ENCODE data around the gene NFIA. TPM values are rescaled to one million over a fixed set of nuclear protein-coding genes. Genes with fewer than 3 reads are reported as not detected.

Gene NFIA
- total and polyA plus RNA-seq, 2 of the 13 experiments (the other 11 are each of a cell fraction or from before 2014, with no cell fraction given), result 14.7 to 28.5 TPM

- Histone ChIP-seq H3K4me3 (replicated peaks in 1 of 3; ENCODE audit: insufficient read depth in 1 of 3, low read depth in 2 of 3, low read length in 3 of 3) (no peak overlapping the region), H3K27ac (ENCODE audit: extremely low read length, insufficient read depth, low read length) (no peak overlapping the region), H3K4me2 (ENCODE audit: low read depth, low read length) (no peak overlapping the region), H3K36me3 (replicated peaks in 1 of 2; ENCODE audit: control insufficient read depth in 1 of 2, insufficient read depth in 2 of 2, low read length in 2 of 2) (peaks cover 2 to 12% of the 10 kb centered on the region in 2 experiments; a peak in 2 of 5 replicates), H3K9me3 (ENCODE audit: low read length) (no peaks in the 10 kb centered on the region), H3K79me2 (ENCODE audit: insufficient read depth, low read length) (peaks cover 15% of the 10 kb centered on the region), H3K4me1 (ENCODE audit: insufficient read depth, low read length) (peaks cover 33% of the 10 kb centered on the region), H3K27me3 (ENCODE audit: control insufficient read depth in 1 of 2, insufficient read depth in 2 of 2, low read length in 2 of 2) (no peaks in the 10 kb centered on the region), H4K20me1 (ENCODE audit: insufficient read depth, low read length) (no peaks in the 10 kb centered on the region), H2AFZ (ENCODE audit: low read length) (no peak overlapping the region), H3K9ac (ENCODE audit: insufficient read depth, low read depth, low read length) (no peak overlapping the region)
- no peak for TF ChIP-seq GZF1 (CRISPR knock-in tag; IDR thresholded peaks at IDR 0.05)
- no peak for TF ChIP-seq U2AF2 (IDR thresholded peaks at IDR 0.05; ENCODE audit: low read depth, low read length)
- no peak for TF ChIP-seq ZNF629 (CRISPR knock-in tag; conservative IDR thresholded peaks at IDR 0.05)
- no peak for TF ChIP-seq ZNF354B (CRISPR knock-in tag; IDR thresholded peaks at IDR 0.05)
- TF ChIP-seq YEATS4 (CRISPR knock-in tag; IDR thresholded peaks at IDR 0.05; ENCODE audit: borderline replicate concordance), result no peak
- TF ChIP-seq ASH2L (IDR thresholded peaks at IDR 0.05; ENCODE audit: insufficient read length, low read depth, low read length), result no peak
- no peak for TF ChIP-seq ZNF770 (CRISPR knock-in tag; IDR thresholded peaks at IDR 0.05)
- TF ChIP-seq SMARCC2 (IDR thresholded peaks at IDR 0.05), result no peak
- TF ChIP-seq MLX (CRISPR knock-in tag; IDR thresholded peaks at IDR 0.05), result no peak
- DNase-seq (ENCODE audit: low spot score) (no peak), ATAC-seq (no peak), FAIRE-seq (no peak)
- 95% methylated on average over 3 of the region's 3 CpGs for WGBS (ENCODE audit: low lambda C conversion rate)
- POLR2A ChIA-PET, result no interaction called here
- BruUV-seq (replicated peaks), result no TSS peak
- intact Hi-C loops (cut with micrococcal nuclease; ENCODE audit: unreplicated experiment) (no loop called here), in situ Hi-C loops (cut with HindIII; ENCODE audit: extremely low pct_ligation_motif_present, low pct_unique_long_range_greater_than_20kb) (no loop called here)
- CTCF ChIA-PET (ENCODE audit: low intra/inter-chr PET ratio, low total read pairs), result no interaction called here
These were observed 203.1 kb downstream of the NFIA start for GRCh38 chr1:61285371-61285885.
